ENCODE measurements around the gene NMNAT2. TPM values are rescaled to one million over a fixed set of nuclear protein-coding genes. Genes with fewer than 3 reads are reported as not detected.

The NMNAT2 gene
- total RNA-seq, 4 donors from 2014 or later, result 0.10 to 0.29 (median 0.26) TPM; not detected in 1

GRCh38 chr1:183249941-183250452 is 168.2 kb downstream of the NMNAT2 start:
- no peak for TF ChIP-seq CTCF (IDR thresholded peaks at IDR 0.05 in 4 of 5, conservative IDR thresholded peaks at IDR 0.05 in 1 of 5)
- no peak for TF ChIP-seq POLR2A (IDR thresholded peaks at IDR 0.05)
- H3K9me3 ChIP-seq, result no peaks in the 10 kb centered on the region
- H3K36me3 ChIP-seq, result no peaks in the 10 kb centered on the region
- no peaks in the 10 kb centered on the region for H3K27me3 ChIP-seq
- no peak for DNase-seq
- ATAC-seq, result no peak
- H3K4me1 ChIP-seq, result no peaks in the 10 kb centered on the region
- in situ Hi-C loops (cut with MboI; ENCODE audit: low sequenced_read_pairs in 4 of 4), result loop anchor here in 2 of 4 donors (25.0 kb wide), 1 partner anchor 288 kb away; the partner anchor contains the start of gene SHCBP1L (in 2 of the 2)
- intact Hi-C loops (cut with DNase I; ENCODE audit: low total_unique reads), result no loop called here
- H3K4me3 ChIP-seq, result no peak overlapping the region
- H3K27ac ChIP-seq, result no peak overlapping the region

- TF ChIP-seq POLR2A (IDR thresholded peaks at IDR 0.05), result no peak
- no peak for TF ChIP-seq CTCF (IDR thresholded peaks at IDR 0.05 in 4 of 5, conservative IDR thresholded peaks at IDR 0.05 in 1 of 5)
- DNase-seq, result no peak
- Histone ChIP-seq H3K36me3 (no peaks in the 10 kb centered on the region), H3K9me3 (no peaks in the 10 kb centered on the region), H3K4me3 (no peak overlapping the region), H3K27ac (no peak overlapping the region), H3K27me3 (no peaks in the 10 kb centered on the region), H3K4me1 (no peaks in the 10 kb centered on the region)
- in situ Hi-C loops (cut with MboI; ENCODE audit: low sequenced_read_pairs in 4 of 4), result loop anchor here in 2 of 4 donors (25.0 kb wide), 1 partner anchor 287 kb away; the partner anchor contains the start of gene SHCBP1L (in 2 of the 2)
- intact Hi-C loops (cut with DNase I; ENCODE audit: low total_unique reads), result no loop called here
- no peak for ATAC-seq
Measured at GRCh38 chr1:183248989-183249691, 169.0 kb downstream of the NMNAT2 start.

- no peak overlapping the region for H3K27ac ChIP-seq
- intact Hi-C loops (cut with DNase I; ENCODE audit: low total_unique reads) (no loop called here), in situ Hi-C loops (cut with MboI; ENCODE audit: low sequenced_read_pairs in 4 of 4) (loop anchor here in 2 of 4 donors (25.0 kb wide), 1 partner anchor 286 kb away; the partner anchor contains the start of gene SHCBP1L (in 2 of the 2))
- H3K4me3 ChIP-seq, result no peak overlapping the region
- TF ChIP-seq POLR2A (IDR thresholded peaks at IDR 0.05) (no peak), CTCF (IDR thresholded peaks at IDR 0.05 in 4 of 5, conservative IDR thresholded peaks at IDR 0.05 in 1 of 5) (no peak)
- H3K36me3 ChIP-seq, result no peaks in the 10 kb centered on the region
- H3K27me3 ChIP-seq, result no peaks in the 10 kb centered on the region
- H3K9me3 ChIP-seq, result no peaks in the 10 kb centered on the region
- H3K4me1 ChIP-seq, result no peaks in the 10 kb centered on the region
- DNase-seq (no peak), ATAC-seq (no peak)
Measured at GRCh38 chr1:183247931-183248330, 170.2 kb downstream of the NMNAT2 start.

- Histone ChIP-seq H3K27me3 (no peaks in the 10 kb centered on the region), H3K27ac (no peak overlapping the region), H3K4me1 (no peaks in the 10 kb centered on the region), H3K9me3 (no peaks in the 10 kb centered on the region), H3K36me3 (no peaks in the 10 kb centered on the region), H3K4me3 (no peak overlapping the region)
- intact Hi-C loops (cut with DNase I; ENCODE audit: low total_unique reads) (no loop called here), in situ Hi-C loops (cut with MboI; ENCODE audit: low sequenced_read_pairs in 4 of 4) (loop anchor here in 2 of 4 donors (25.0 kb wide), 1 partner anchor 285 kb away; the partner anchor contains the start of gene SHCBP1L (in 2 of the 2))
- ATAC-seq (no peak), DNase-seq (no peak)
- TF ChIP-seq POLR2A (IDR thresholded peaks at IDR 0.05) (no peak), CTCF (IDR thresholded peaks at IDR 0.05 in 4 of 5, conservative IDR thresholded peaks at IDR 0.05 in 1 of 5) (no peak)
Measured at GRCh38 chr1:183247484-183247883, 170.7 kb downstream of the NMNAT2 start.
